GM10266 (cell line): ENCODE measurements around the gene MYO7B.

ENCODE experiments used
- DNase-seq: peaks from one replicate; pipeline ENCODE4 v3.0.0; 2012; ENCODE audit errors: extremely low spot score
- CTCF ChIP-seq: IDR thresholded peaks from 2 replicates; pipeline ENCODE4 v1.5.1; 2012; ENCODE audit warnings: mild to moderate bottlenecking, low read depth; ENCODE audit not compliant: control insufficient read depth, insufficient read depth; ENCODE audit errors: missing control alignments

MYO7B gene

GRCh38 chr2:127628767-127629614 is 93.5 kb downstream of the MYO7B start:
- no peak for DNase-seq
- TF ChIP-seq CTCF, result no peak

- DNase-seq, result no peak
- no peak for TF ChIP-seq CTCF
Observed at GRCh38 chr2:127629637-127630036, 94.2 kb downstream of the MYO7B start.

GRCh38 chr2:127630096-127630863 is 94.8 kb downstream of the MYO7B start:
- DNase-seq, result no peak
- TF ChIP-seq CTCF, result no peak

GRCh38 chr2:127630864-127631540 is 95.5 kb downstream of the MYO7B start:
- TF ChIP-seq CTCF, result no peak
- no peak for DNase-seq

- no peak for DNase-seq
- TF ChIP-seq CTCF, result no peak
Observed at GRCh38 chr2:127631541-127631996, 96.1 kb downstream of the MYO7B start.

GRCh38 chr2:127631997-127632581 is 96.6 kb downstream of the MYO7B start:
- DNase-seq, result no peak
- TF ChIP-seq CTCF, result no peak
